ENCODE measurements around the gene AP3M1. TPM values are rescaled to one million over a fixed set of nuclear protein-coding genes. Genes with fewer than 3 reads are reported as not detected.

AP3M1 gene
- total RNA-seq, 1 experiment from 2014 or later, result 59.4 TPM

DNA sequence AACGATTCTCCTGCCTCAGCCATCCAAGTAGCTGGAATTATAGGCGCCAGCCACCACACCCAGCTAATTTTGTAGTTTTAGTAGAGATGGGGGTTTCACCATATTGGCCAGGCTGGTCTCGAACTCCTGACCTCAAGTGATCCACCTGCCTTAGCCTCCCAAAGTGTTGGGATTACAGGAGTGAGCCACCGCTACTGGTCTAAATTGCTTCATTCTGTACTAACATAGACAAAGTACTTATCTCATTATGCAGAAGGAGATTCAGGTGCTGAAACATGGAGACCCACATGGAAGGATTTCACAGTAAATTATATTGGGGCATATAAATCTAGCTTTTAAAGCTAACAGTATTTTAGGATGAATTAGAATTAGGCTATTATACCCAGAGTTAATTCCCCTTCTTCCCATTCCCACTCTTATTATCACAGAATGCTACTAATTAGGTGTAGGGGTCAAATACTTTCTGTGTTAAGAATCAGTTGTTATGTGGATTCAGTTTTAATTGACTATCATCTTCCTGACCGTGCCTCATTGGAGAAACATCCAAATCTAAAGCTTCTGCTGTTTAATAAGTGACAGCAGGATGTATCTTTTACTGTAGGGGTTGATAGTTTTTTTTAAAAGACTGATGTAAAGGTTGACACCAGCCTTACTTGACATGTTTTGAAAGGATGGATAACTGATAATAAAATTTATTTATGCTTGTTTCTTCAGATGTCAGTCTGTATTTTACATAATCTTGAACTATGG, 27.6 kb upstream of the AP3M1 start:
- intact Hi-C loops (cut with micrococcal nuclease; ENCODE audit: unreplicated experiment), result loop anchor here (5.0 kb wide), 1 partner anchor 34 kb away; no protein-coding TSS in a partner anchor
- Histone ChIP-seq H3K4me3 (peak overlapping the region; percentile 90; the same call in 1 of the 2 replicates), H4K20me1 (ENCODE audit: insufficient read depth) (no peaks in the 10 kb centered on the region), H3F3A (ENCODE audit: insufficient read depth, low read depth) (peaks cover 18% of the 10 kb centered on the region), H3K27me3 (ENCODE audit: insufficient read depth, low read depth) (no peaks in the 10 kb centered on the region), H3K27ac (0 out of 2 replicates have a peak overlapping the region, but pooled peaks have one; percentile 1), H3K4me1 (replicated peaks; ENCODE audit: insufficient read depth) (peaks cover 34% of the 10 kb centered on the region), H3K4me2 (peak overlapping the region; percentile 86), H3K36me3 (ENCODE audit: low read depth) (peaks cover 5% of the 10 kb centered on the region; the same call in 1 of the 2 replicates), H3K79me2 (ENCODE audit: low read depth) (peaks cover 60% of the 10 kb centered on the region), H3K9me2 (ENCODE audit: insufficient read depth) (no peaks in the 10 kb centered on the region), H3K9me3 (ENCODE audit: insufficient read depth, low read depth) (no peaks in the 10 kb centered on the region), H2AFZ (no peak overlapping the region)
- CTCF ChIA-PET, result interaction anchor here (0.6 to 0.8 kb wide), 4 partner anchors 27 to 937 kb away, joined by 3 to 7 read pairs (median 4); partner anchors contain the start of genes ADK and AP3M1
- DNase-seq, result no peak
- POLR2A ChIA-PET (ENCODE audit: unreplicated experiment), result interaction anchor here (0.6 to 0.7 kb wide), 2 partner anchors 9 to 56 kb away, joined by 3 read pairs; no protein-coding TSS in a partner anchor
- BruUV-seq (replicated peaks), result no TSS peak
- TF ChIP-seq, protein P1, sequence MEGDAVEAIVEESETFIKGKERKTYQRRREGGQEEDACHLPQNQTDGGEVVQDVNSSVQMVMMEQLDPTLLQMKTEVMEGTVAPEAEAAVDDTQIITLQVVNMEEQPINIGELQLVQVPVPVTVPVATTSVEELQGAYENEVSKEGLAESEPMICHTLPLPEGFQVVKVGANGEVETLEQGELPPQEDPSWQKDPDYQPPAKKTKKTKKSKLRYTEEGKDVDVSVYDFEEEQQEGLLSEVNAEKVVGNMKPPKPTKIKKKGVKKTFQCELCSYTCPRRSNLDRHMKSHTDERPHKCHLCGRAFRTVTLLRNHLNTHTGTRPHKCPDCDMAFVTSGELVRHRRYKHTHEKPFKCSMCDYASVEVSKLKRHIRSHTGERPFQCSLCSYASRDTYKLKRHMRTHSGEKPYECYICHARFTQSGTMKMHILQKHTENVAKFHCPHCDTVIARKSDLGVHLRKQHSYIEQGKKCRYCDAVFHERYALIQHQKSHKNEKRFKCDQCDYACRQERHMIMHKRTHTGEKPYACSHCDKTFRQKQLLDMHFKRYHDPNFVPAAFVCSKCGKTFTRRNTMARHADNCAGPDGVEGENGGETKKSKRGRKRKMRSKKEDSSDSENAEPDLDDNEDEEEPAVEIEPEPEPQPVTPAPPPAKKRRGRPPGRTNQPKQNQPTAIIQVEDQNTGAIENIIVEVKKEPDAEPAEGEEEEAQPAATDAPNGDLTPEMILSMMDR (conservative IDR thresholded peaks at IDR 0.05), result no peak
- TF ChIP-seq EZH2 (IDR thresholded peaks at IDR 0.05; ENCODE audit: low read depth), result no peak

GRCh38 chr10:74177140-74177677, 26.6 kb upstream of the AP3M1 start:
- H4K20me1 ChIP-seq (ENCODE audit: insufficient read depth), result no peaks in the 10 kb centered on the region
- CTCF ChIA-PET, result interaction anchor here (0.6 to 0.8 kb wide), 3 partner anchors 26 to 234 kb away, joined by 3 to 6 read pairs (median 3); partner anchors contain the start of genes ADK and AP3M1
- peak overlapping the region; percentile 91 for H2AFZ ChIP-seq
- POLR2A ChIA-PET (ENCODE audit: unreplicated experiment), result interaction anchor here (0.7 kb wide), 1 partner anchor 160 kb away, joined by 8 read pairs; no protein-coding TSS in a partner anchor
- peaks cover 34% of the 10 kb centered on the region for H3K4me1 ChIP-seq (replicated peaks; ENCODE audit: insufficient read depth)
- no peaks in the 10 kb centered on the region for H3K9me2 ChIP-seq (ENCODE audit: insufficient read depth)
- peaks cover 50% of the 10 kb centered on the region for H3K79me2 ChIP-seq (ENCODE audit: low read depth)
- H3K9me3 ChIP-seq (ENCODE audit: insufficient read depth, low read depth), result no peaks in the 10 kb centered on the region
- TF ChIP-seq, protein P1 (conservative IDR thresholded peaks at IDR 0.05), result no peak
- H3F3A ChIP-seq (ENCODE audit: insufficient read depth, low read depth), result peaks cover 18% of the 10 kb centered on the region
- H3K4me2 ChIP-seq, result peak overlapping the region; percentile 86
- TSS peak; percentile 63 for BruUV-seq (replicated peaks)
- peaks cover 5% of the 10 kb centered on the region; the same call in 1 of the 2 replicates for H3K36me3 ChIP-seq (ENCODE audit: low read depth)
- no peaks in the 10 kb centered on the region for H3K27me3 ChIP-seq (ENCODE audit: insufficient read depth, low read depth)
- peak overlapping the region; percentile 90 for H3K4me3 ChIP-seq
- peak; percentile 51 to 70 for DNase-seq
- intact Hi-C loops (cut with micrococcal nuclease; ENCODE audit: unreplicated experiment), result loop anchor here (5.0 kb wide), 1 partner anchor 35 kb away; no protein-coding TSS in a partner anchor
- peak overlapping the region; percentile 79 for H3K27ac ChIP-seq

GRCh38 chr10:74176380-74177139, 25.9 kb upstream of the AP3M1 start:
- CTCF ChIA-PET, result no interaction called here

More at GRCh38 chr10:74176380-74177139, 25.9 kb upstream of the AP3M1 start:
- peak; percentile 91 to 97 for DNase-seq
- Histone ChIP-seq H3K27ac (peak overlapping the region; percentile 79), H3K36me3 (ENCODE audit: low read depth) (peaks cover 5% of the 10 kb centered on the region; the same call in 1 of the 2 replicates), H3F3A (ENCODE audit: insufficient read depth, low read depth) (peaks cover 18% of the 10 kb centered on the region), H3K9me2 (ENCODE audit: insufficient read depth) (no peaks in the 10 kb centered on the region), H4K20me1 (ENCODE audit: insufficient read depth) (no peaks in the 10 kb centered on the region), H3K4me2 (peak overlapping the region; percentile 86), H3K4me1 (replicated peaks; ENCODE audit: insufficient read depth) (peaks cover 33% of the 10 kb centered on the region), H3K9me3 (ENCODE audit: insufficient read depth, low read depth) (no peaks in the 10 kb centered on the region), H3K4me3 (peak overlapping the region; percentile 90), H3K79me2 (ENCODE audit: low read depth) (peaks cover 45% of the 10 kb centered on the region), H3K27me3 (ENCODE audit: insufficient read depth, low read depth) (no peaks in the 10 kb centered on the region), H2AFZ (peak overlapping the region; percentile 91)
- intact Hi-C loops (cut with micrococcal nuclease; ENCODE audit: unreplicated experiment), result loop anchor here (1.0 to 5.0 kb wide), 5 partner anchors 14 to 62 kb away; partner anchors contain the start of gene ADK
- POLR2A ChIA-PET (ENCODE audit: unreplicated experiment), result interaction anchor here (0.6 kb wide), 1 partner anchor 32 kb away, joined by 5 read pairs; no protein-coding TSS in a partner anchor
- TF ChIP-seq, protein P1 (conservative IDR thresholded peaks at IDR 0.05), result no peak
- TF ChIP-seq EZH2 (IDR thresholded peaks at IDR 0.05; ENCODE audit: low read depth), result no peak
- BruUV-seq (replicated peaks), result no TSS peak
